ENCODE measurements around the gene NUMBL. TPM values are rescaled to one million over a fixed set of nuclear protein-coding genes. Genes with fewer than 3 reads are reported as not detected.

Gene NUMBL
- total and polyA plus RNA-seq, 2 of the 13 experiments (the other 11 are each of a cell fraction or from before 2014, with no cell fraction given): 0.49 to 2.3 TPM

DNA sequence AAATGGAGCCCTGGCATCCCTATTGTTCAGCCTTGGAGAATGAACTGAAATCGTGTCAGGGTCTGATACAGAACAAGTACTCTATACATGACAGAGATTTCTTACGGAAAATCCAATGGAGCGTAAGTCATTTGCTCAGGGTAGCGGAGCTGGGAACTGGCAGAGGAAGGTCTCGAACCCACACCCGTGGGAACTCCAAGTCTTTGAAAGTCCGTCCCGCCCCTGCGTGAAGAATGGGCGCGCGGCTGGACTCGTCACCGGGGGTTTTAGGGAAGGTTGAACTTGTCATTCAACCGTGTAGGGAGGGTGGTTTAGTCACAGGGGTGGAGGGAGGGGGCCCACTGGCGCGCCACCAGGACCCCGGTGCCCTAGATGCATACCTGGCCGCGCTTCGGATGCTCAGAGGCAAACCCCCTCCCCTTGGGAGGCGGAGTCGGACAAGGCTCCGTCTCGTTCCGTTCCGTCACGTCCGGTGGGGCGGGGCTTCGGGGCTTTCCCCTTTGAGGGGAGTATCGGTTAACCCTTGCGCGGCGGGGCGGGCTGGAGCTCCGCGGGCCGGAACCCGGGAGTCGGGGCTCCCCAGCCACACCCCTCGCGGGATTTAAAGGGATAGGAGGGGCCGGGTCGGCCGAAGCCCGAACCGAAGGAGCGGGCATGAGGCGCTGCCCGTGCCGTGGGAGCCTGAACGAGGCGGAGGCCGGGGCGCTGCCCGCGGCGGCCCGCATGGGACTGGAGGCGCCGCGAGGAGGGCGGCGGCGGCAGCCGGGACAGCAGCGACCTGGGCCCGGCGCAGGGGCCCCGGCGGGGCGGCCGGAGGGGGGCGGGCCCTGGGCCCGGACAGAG is 26.3 kb upstream of the NUMBL start, which contains the start of the genes COQ8B and ITPKC (continued):
- TF ChIP-seq, protein P1, sequence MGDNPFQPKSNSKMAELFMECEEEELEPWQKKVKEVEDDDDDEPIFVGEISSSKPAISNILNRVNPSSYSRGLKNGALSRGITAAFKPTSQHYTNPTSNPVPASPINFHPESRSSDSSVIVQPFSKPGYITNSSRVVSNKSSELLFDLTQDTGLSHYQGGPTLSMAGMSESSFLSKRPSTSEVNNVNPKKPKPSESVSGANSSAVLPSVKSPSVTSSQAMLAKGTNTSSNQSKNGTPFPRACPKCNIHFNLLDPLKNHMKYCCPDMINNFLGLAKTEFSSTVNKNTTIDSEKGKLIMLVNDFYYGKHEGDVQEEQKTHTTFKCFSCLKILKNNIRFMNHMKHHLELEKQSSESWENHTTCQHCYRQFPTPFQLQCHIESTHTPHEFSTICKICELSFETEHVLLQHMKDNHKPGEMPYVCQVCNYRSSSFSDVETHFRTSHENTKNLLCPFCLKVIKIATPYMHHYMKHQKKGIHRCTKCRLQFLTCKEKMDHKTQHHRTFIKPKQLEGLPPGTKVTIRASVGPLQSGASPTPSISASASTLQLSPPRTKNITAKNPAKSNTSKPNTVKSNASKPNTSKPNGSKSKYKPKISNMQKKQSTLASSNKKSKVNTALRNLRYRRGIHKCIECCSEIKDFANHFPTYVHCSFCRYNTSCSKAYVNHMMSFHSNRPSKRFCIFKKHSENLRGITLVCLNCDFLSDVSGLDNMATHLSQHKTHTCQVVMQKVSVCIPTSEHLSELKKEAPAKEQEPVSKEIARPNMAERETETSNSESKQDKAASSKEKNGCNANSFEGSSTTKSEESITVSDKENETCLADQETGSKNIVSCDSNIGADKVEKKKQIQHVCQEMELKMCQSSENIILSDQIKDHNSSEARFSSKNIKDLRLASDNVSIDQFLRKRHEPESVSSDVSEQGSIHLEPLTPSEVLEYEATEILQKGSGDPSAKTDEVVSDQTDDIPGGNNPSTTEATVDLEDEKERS (CRISPR knock-in tag; IDR thresholded peaks at IDR 0.05): 0 out of 2 replicates have a peak, but pooled peaks have one; percentile 61
- TF ChIP-seq ZNF326 (CRISPR knock-in tag; IDR thresholded peaks at IDR 0.05; ENCODE audit: borderline replicate concordance): no peak
- TF ChIP-seq, protein P2, sequence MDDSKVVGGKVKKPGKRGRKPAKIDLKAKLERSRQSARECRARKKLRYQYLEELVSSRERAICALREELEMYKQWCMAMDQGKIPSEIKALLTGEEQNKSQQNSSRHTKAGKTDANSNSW (CRISPR knock-in tag; IDR thresholded peaks at IDR 0.05; ENCODE audit: borderline replicate concordance): no peak
- TF ChIP-seq, protein P3, sequence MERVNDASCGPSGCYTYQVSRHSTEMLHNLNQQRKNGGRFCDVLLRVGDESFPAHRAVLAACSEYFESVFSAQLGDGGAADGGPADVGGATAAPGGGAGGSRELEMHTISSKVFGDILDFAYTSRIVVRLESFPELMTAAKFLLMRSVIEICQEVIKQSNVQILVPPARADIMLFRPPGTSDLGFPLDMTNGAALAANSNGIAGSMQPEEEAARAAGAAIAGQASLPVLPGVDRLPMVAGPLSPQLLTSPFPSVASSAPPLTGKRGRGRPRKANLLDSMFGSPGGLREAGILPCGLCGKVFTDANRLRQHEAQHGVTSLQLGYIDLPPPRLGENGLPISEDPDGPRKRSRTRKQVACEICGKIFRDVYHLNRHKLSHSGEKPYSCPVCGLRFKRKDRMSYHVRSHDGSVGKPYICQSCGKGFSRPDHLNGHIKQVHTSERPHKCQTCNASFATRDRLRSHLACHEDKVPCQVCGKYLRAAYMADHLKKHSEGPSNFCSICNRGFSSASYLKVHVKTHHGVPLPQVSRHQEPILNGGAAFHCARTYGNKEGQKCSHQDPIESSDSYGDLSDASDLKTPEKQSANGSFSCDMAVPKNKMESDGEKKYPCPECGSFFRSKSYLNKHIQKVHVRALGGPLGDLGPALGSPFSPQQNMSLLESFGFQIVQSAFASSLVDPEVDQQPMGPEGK (CRISPR knock-in tag; IDR thresholded peaks at IDR 0.05): peak; percentile 46; the same call in 1 of the 2 replicates
- peak; percentile 82 for TF ChIP-seq GATAD1 (CRISPR knock-in tag; IDR thresholded peaks at IDR 0.05)
- TF ChIP-seq, protein P4, sequence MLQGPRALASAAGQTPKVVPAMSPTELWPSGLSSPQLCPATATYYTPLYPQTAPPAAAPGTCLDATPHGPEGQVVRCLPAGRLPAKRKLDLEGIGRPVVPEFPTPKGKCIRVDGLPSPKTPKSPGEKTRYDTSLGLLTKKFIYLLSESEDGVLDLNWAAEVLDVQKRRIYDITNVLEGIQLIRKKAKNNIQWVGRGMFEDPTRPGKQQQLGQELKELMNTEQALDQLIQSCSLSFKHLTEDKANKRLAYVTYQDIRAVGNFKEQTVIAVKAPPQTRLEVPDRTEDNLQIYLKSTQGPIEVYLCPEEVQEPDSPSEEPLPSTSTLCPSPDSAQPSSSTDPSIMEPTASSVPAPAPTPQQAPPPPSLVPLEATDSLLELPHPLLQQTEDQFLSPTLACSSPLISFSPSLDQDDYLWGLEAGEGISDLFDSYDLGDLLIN (CRISPR knock-in tag; IDR thresholded peaks at IDR 0.05; ENCODE audit: borderline replicate concordance): no peak
- TF ChIP-seq, protein P5, sequence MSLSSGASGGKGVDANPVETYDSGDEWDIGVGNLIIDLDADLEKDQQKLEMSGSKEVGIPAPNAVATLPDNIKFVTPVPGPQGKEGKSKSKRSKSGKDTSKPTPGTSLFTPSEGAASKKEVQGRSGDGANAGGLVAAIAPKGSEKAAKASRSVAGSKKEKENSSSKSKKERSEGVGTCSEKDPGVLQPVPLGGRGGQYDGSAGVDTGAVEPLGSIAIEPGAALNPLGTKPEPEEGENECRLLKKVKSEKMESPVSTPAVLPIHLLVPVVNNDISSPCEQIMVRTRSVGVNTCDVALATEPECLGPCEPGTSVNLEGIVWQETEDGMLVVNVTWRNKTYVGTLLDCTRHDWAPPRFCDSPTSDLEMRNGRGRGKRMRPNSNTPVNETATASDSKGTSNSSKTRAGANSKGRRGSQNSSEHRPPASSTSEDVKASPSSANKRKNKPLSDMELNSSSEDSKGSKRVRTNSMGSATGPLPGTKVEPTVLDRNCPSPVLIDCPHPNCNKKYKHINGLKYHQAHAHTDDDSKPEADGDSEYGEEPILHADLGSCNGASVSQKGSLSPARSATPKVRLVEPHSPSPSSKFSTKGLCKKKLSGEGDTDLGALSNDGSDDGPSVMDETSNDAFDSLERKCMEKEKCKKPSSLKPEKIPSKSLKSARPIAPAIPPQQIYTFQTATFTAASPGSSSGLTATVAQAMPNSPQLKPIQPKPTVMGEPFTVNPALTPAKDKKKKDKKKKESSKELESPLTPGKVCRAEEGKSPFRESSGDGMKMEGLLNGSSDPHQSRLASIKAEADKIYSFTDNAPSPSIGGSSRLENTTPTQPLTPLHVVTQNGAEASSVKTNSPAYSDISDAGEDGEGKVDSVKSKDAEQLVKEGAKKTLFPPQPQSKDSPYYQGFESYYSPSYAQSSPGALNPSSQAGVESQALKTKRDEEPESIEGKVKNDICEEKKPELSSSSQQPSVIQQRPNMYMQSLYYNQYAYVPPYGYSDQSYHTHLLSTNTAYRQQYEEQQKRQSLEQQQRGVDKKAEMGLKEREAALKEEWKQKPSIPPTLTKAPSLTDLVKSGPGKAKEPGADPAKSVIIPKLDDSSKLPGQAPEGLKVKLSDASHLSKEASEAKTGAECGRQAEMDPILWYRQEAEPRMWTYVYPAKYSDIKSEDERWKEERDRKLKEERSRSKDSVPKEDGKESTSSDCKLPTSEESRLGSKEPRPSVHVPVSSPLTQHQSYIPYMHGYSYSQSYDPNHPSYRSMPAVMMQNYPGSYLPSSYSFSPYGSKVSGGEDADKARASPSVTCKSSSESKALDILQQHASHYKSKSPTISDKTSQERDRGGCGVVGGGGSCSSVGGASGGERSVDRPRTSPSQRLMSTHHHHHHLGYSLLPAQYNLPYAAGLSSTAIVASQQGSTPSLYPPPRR (CRISPR knock-in tag; IDR thresholded peaks at IDR 0.05; ENCODE audit: borderline replicate concordance): 0 out of 2 replicates have a peak, but pooled peaks have one; percentile 4
- no peak for TF ChIP-seq MBNL3 (CRISPR knock-in tag; conservative IDR thresholded peaks at IDR 0.05)
- peak; percentile 41 for TF ChIP-seq RBM39 (IDR thresholded peaks at IDR 0.05; ENCODE audit: low read depth, low read length, poor library complexity, severe bottlenecking)
- TF ChIP-seq DR1 (CRISPR knock-in tag; IDR thresholded peaks at IDR 0.05): 0 out of 2 replicates have a peak, but pooled peaks have one; percentile 29
- TF ChIP-seq ZFY (CRISPR knock-in tag; IDR thresholded peaks at IDR 0.05): no peak
- peak; percentile 98 for TF ChIP-seq MAZ (IDR thresholded peaks at IDR 0.05; ENCODE audit: borderline replicate concordance, low read depth, low read length)
- TF ChIP-seq MAZ (CRISPR knock-in tag; IDR thresholded peaks at IDR 0.05; ENCODE audit: low read depth): peak; percentile 57; the same call in 1 of the 2 replicates
- no peak for TF ChIP-seq KAT2B (IDR thresholded peaks at IDR 0.05; ENCODE audit: borderline replicate concordance, low read depth, low read length)
- no peak for TF ChIP-seq ZEB1 (IDR thresholded peaks at IDR 0.05; ENCODE audit: insufficient replicate concordance, low read depth)
- TF ChIP-seq JARID2 (CRISPR knock-in tag; IDR thresholded peaks at IDR 0.05; ENCODE audit: insufficient replicate concordance): no peak

All from HepG2 (cell line).